ENCODE results near the gene CR1. TPM values are rescaled to one million over a fixed set of nuclear protein-coding genes. Genes with fewer than 3 reads are reported as not detected.
"Not testable (repeated sequence)": the region's sequence is repeated elsewhere in the genome, so short reads cannot be mapped to it uniquely, and the experiment has no call there.

Gene CR1
- total and polyA plus RNA-seq, 7 experiments from 2014 or later, result 0.19 to 50.1 (median 4.3) TPM

- H3K27me3 ChIP-seq (ENCODE audit: control insufficient read depth in 2 of 2, insufficient read depth in 2 of 2, low read length in 2 of 2); H3K4me3 Mint-ChIP-seq; H3K36me3 ChIP-seq (ENCODE audit: control insufficient read depth in 2 of 3, insufficient read depth in 3 of 3, low read length in 3 of 3); intact Hi-C loops (cut with micrococcal nuclease); POLR2A ChIA-PET; CTCF ChIA-PET; DNase-seq; H3K9me3 Mint-ChIP-seq; H3K9me3 ChIP-seq (ENCODE audit: control insufficient read depth in 2 of 3, low read length in 3 of 3); H3K27ac Mint-ChIP-seq; H3K4me1 Mint-ChIP-seq; H3K4me3 ChIP-seq (ENCODE audit: low read length); H3K27ac ChIP-seq (ENCODE audit: low read depth, low read length); H3K4me1 ChIP-seq (ENCODE audit: control insufficient read depth in 2 of 2, insufficient read depth in 2 of 2, low read length in 2 of 2); ATAC-seq; H3K36me3 Mint-ChIP-seq: not testable (repeated sequence)
- peaks cover 28 to 44% (median 33%) of the 10 kb centered on the region in 5 donors for H3K27me3 Mint-ChIP-seq
These were observed 142.7 kb downstream of the CR1 start for GRCh38 chr1:207638487-207639145.

- H3K9me3 Mint-ChIP-seq; H3K9me3 ChIP-seq (ENCODE audit: control insufficient read depth in 2 of 3, low read length in 3 of 3); H3K27ac Mint-ChIP-seq; DNase-seq; H3K4me1 ChIP-seq (ENCODE audit: control insufficient read depth in 2 of 2, insufficient read depth in 2 of 2, low read length in 2 of 2); H3K4me3 ChIP-seq (ENCODE audit: low read length); H3K27ac ChIP-seq (ENCODE audit: low read depth, low read length); POLR2A ChIA-PET; intact Hi-C loops (cut with micrococcal nuclease); H3K4me1 Mint-ChIP-seq; ATAC-seq; H3K36me3 ChIP-seq (ENCODE audit: control insufficient read depth in 2 of 3, insufficient read depth in 3 of 3, low read length in 3 of 3); H3K36me3 Mint-ChIP-seq; H3K27me3 ChIP-seq (ENCODE audit: control insufficient read depth in 2 of 2, insufficient read depth in 2 of 2, low read length in 2 of 2); H3K4me3 Mint-ChIP-seq: not testable (repeated sequence)
- peaks cover 28 to 51% (median 34%) of the 10 kb centered on the region in 5 donors for H3K27me3 Mint-ChIP-seq
- CTCF ChIA-PET, result interaction anchor here (1.3 kb wide), 1 partner anchor 19 kb away, joined by 3 read pairs; no protein-coding TSS in a partner anchor
These were observed 143.4 kb downstream of the CR1 start for GRCh38 chr1:207639362-207639761.

GRCh38 chr1:207644166-207644851 lies 148.4 kb downstream of the CR1 start:
- H3K36me3 ChIP-seq (ENCODE audit: control insufficient read depth in 2 of 3, insufficient read depth in 3 of 3, low read length in 3 of 3), result no peaks in the 10 kb centered on the region
- peaks cover 0 to 13% (median 7%) of the 10 kb centered on the region in 7 donors for H3K4me1 Mint-ChIP-seq
- ATAC-seq, result no peak
- no peaks in the 10 kb centered on the region for H3K9me3 Mint-ChIP-seq
- H3K9me3 ChIP-seq (ENCODE audit: control insufficient read depth in 2 of 3, low read length in 3 of 3), result no peaks in the 10 kb centered on the region
- H3K27me3 ChIP-seq (ENCODE audit: control insufficient read depth in 2 of 2, insufficient read depth in 2 of 2, low read length in 2 of 2), result peaks cover 6 to 7% of the 10 kb centered on the region in 2 donors
- ChIA-PET POLR2A (no interaction called here), CTCF (interaction anchor here (0.6 kb wide), 1 partner anchor 53 kb away, joined by 4 read pairs; no protein-coding TSS in a partner anchor)
- H3K4me3 ChIP-seq (ENCODE audit: low read length), result peak overlapping the region; percentile 66
- H3K4me3 Mint-ChIP-seq, result peak overlapping the region; percentile 68 to 88 (median 82)
- intact Hi-C loops (cut with micrococcal nuclease), result loop anchor here in 1 of 2 donors (2.0 kb wide), 1 partner anchor 106 kb away; no protein-coding TSS in a partner anchor
- no peak for DNase-seq
- peaks cover 18 to 67% (median 30%) of the 10 kb centered on the region in 5 donors for H3K27me3 Mint-ChIP-seq
- H3K27ac ChIP-seq (ENCODE audit: low read depth, low read length), result no peak overlapping the region
- peaks cover 0 to 9% of the 10 kb centered on the region in 2 donors for H3K4me1 ChIP-seq (ENCODE audit: control insufficient read depth in 2 of 2, insufficient read depth in 2 of 2, low read length in 2 of 2)
- H3K36me3 Mint-ChIP-seq, result peaks cover 0 to 3% (median 0%) of the 10 kb centered on the region in 5 donors
- peak overlapping the region in 1 of 9 donors; percentile 43 for H3K27ac Mint-ChIP-seq

GRCh38 chr1:207644852-207645634 lies 149.1 kb downstream of the CR1 start, which contains the start of gene CR1L:
Gene CR1L, plus strand, starts transcription at chr1:207645133. Its CDS starts 101 bp downstream, at chr1:207645234.
- intact Hi-C loops (cut with micrococcal nuclease), result loop anchor here in 1 of 2 donors (2.0 kb wide), 1 partner anchor 106 kb away; no protein-coding TSS in a partner anchor
- Mint-ChIP-seq H3K36me3 (peaks cover 0 to 3% (median 0%) of the 10 kb centered on the region in 5 donors), H3K4me1 (peaks cover 0 to 13% (median 7%) of the 10 kb centered on the region in 7 donors), H3K27me3 (peaks cover 13 to 61% (median 23%) of the 10 kb centered on the region in 5 donors), H3K9me3 (no peaks in the 10 kb centered on the region), H3K27ac (peak within 1 kb of the TSS in 1 of 9 donors; percentile 43), H3K4me3 (peak within 1 kb of the TSS; percentile 68 to 88 (median 82))
- DNase-seq, result peak; percentile 54 to 82 (median 71)
- CTCF ChIA-PET, result no interaction called here
- Histone ChIP-seq H3K4me3 (ENCODE audit: low read length) (peak within 1 kb of the TSS; percentile 66), H3K27ac (ENCODE audit: low read depth, low read length) (no peak within 1 kb of the TSS), H3K36me3 (ENCODE audit: control insufficient read depth in 2 of 3, insufficient read depth in 3 of 3, low read length in 3 of 3) (no peaks in the 10 kb centered on the region), H3K4me1 (ENCODE audit: control insufficient read depth in 2 of 2, insufficient read depth in 2 of 2, low read length in 2 of 2) (peaks cover 0 to 9% of the 10 kb centered on the region in 2 donors), H3K27me3 (ENCODE audit: control insufficient read depth in 2 of 2, insufficient read depth in 2 of 2, low read length in 2 of 2) (peaks cover 6 to 7% of the 10 kb centered on the region in 2 donors), H3K9me3 (ENCODE audit: control insufficient read depth in 2 of 3, low read length in 3 of 3) (no peaks in the 10 kb centered on the region)
- POLR2A ChIA-PET, result no interaction called here
- peak; percentile 99 for ATAC-seq

GRCh38 chr1:207645635-207646081 lies 149.7 kb downstream of the CR1 start:
- DNase-seq (no peak), ATAC-seq (no peak)
- Histone ChIP-seq H3K36me3 (ENCODE audit: control insufficient read depth in 2 of 3, insufficient read depth in 3 of 3, low read length in 3 of 3) (no peaks in the 10 kb centered on the region), H3K27me3 (ENCODE audit: control insufficient read depth in 2 of 2, insufficient read depth in 2 of 2, low read length in 2 of 2) (peaks cover 6 to 7% of the 10 kb centered on the region in 2 donors), H3K4me1 (ENCODE audit: control insufficient read depth in 2 of 2, insufficient read depth in 2 of 2, low read length in 2 of 2) (peaks cover 0 to 9% of the 10 kb centered on the region in 2 donors), H3K4me3 (ENCODE audit: low read length) (no peak overlapping the region), H3K27ac (ENCODE audit: low read depth, low read length) (no peak overlapping the region), H3K9me3 (ENCODE audit: control insufficient read depth in 2 of 3, low read length in 3 of 3) (no peaks in the 10 kb centered on the region)
- intact Hi-C loops (cut with micrococcal nuclease), result loop anchor here in 1 of 2 donors (2.0 kb wide), 1 partner anchor 105 kb away; no protein-coding TSS in a partner anchor
- H3K9me3 Mint-ChIP-seq, result no peaks in the 10 kb centered on the region
- CTCF ChIA-PET, result no interaction called here
- H3K4me1 Mint-ChIP-seq, result peaks cover 0 to 13% (median 7%) of the 10 kb centered on the region in 7 donors
- POLR2A ChIA-PET, result no interaction called here
- H3K36me3 Mint-ChIP-seq, result peaks cover 0 to 3% (median 0%) of the 10 kb centered on the region in 5 donors
- H3K4me3 Mint-ChIP-seq, result peak overlapping the region; percentile 45 to 88 (median 80)
- peaks cover 13 to 63% (median 21%) of the 10 kb centered on the region in 5 donors for H3K27me3 Mint-ChIP-seq
- peak overlapping the region in 1 of 9 donors; percentile 34 for H3K27ac Mint-ChIP-seq

GRCh38 chr1:207646171-207646570 lies 150.2 kb downstream of the CR1 start:
- Mint-ChIP-seq H3K9me3 (no peaks in the 10 kb centered on the region), H3K36me3 (peaks cover 0 to 3% (median 0%) of the 10 kb centered on the region in 5 donors), H3K27me3 (peaks cover 13 to 58% (median 18%) of the 10 kb centered on the region in 5 donors), H3K4me1 (peaks cover 0 to 13% (median 7%) of the 10 kb centered on the region in 7 donors), H3K27ac (peak overlapping the region in 1 of 9 donors; percentile 34), H3K4me3 (peak overlapping the region; percentile 45 to 88 (median 74))
- Histone ChIP-seq H3K4me3 (ENCODE audit: low read length) (no peak overlapping the region), H3K9me3 (ENCODE audit: control insufficient read depth in 2 of 3, low read length in 3 of 3) (no peaks in the 10 kb centered on the region), H3K4me1 (ENCODE audit: control insufficient read depth in 2 of 2, insufficient read depth in 2 of 2, low read length in 2 of 2) (peaks cover 0 to 9% of the 10 kb centered on the region in 2 donors), H3K27ac (ENCODE audit: low read depth, low read length) (no peak overlapping the region), H3K27me3 (ENCODE audit: control insufficient read depth in 2 of 2, insufficient read depth in 2 of 2, low read length in 2 of 2) (peaks cover 6 to 7% of the 10 kb centered on the region in 2 donors), H3K36me3 (ENCODE audit: control insufficient read depth in 2 of 3, insufficient read depth in 3 of 3, low read length in 3 of 3) (no peaks in the 10 kb centered on the region)
- POLR2A ChIA-PET, result no interaction called here
- intact Hi-C loops (cut with micrococcal nuclease), result no loop called here
- DNase-seq, result no peak
- no peak for ATAC-seq
- CTCF ChIA-PET, result no interaction called here
